Astrocyte (in vitro differentiated cells and primary cell): ENCODE measurements around the gene PI4K2A. TPM values are rescaled to one million over a fixed set of nuclear protein-coding genes. Genes with fewer than 3 reads are reported as not detected.
A peak's percentile ranks its signal among the peaks of the same experiment; 100 is the strongest.

Experiments used
- DNase-seq: peaks from one replicate; pipeline ENCODE4 v3.0.0-alpha.2; 2010; ENCODE audit warnings: low read depth
- FAIRE-seq: peaks from 2 replicates; lab custom pipeline; 2011; peaks lifted over from hg19 to GRCh38; lab: Jason Lieb, UNC
- H2AFZ ChIP-seq: 2 replicates; pipeline ENCODE4 v1.6.0; 2012; ENCODE audit warnings: low read depth, low read length, inconsistent platforms
- H3K27ac ChIP-seq: 2 replicates; pipeline ENCODE4 v1.5.1; 2011; ENCODE audit warnings: low read depth, low read length, inconsistent platforms
- H3K27me3 ChIP-seq: 2 replicates; pipeline ENCODE4 v1.6.0; 2011; ENCODE audit warnings: low read length, inconsistent platforms; ENCODE audit not compliant: insufficient read depth
- H3K36me3 ChIP-seq: 2 replicates; pipeline ENCODE4 v1.5.1; 2011; ENCODE audit warnings: low read length, inconsistent platforms; ENCODE audit not compliant: insufficient read depth
- H3K4me1 ChIP-seq: 2 replicates; pipeline ENCODE4 v1.5.1; 2011; ENCODE audit warnings: low read length, inconsistent platforms; ENCODE audit not compliant: insufficient read depth
- H3K4me2 ChIP-seq: 2 replicates; pipeline ENCODE4 v1.6.0; 2012; ENCODE audit warnings: low read length, inconsistent platforms
- H3K4me3 ChIP-seq: 2 replicates; pipeline ENCODE4 v1.5.1; 2011; ENCODE audit warnings: low read depth, mild to moderate bottlenecking, low read length, inconsistent platforms; ENCODE audit not compliant: insufficient read depth
- H3K79me2 ChIP-seq: 2 replicates; pipeline ENCODE4 v1.6.0; 2012; ENCODE audit warnings: mild to moderate bottlenecking, low read length, inconsistent platforms; ENCODE audit not compliant: insufficient read depth
- H3K9ac ChIP-seq: 2 replicates; pipeline ENCODE4 v1.6.0; 2012; ENCODE audit warnings: mild to moderate bottlenecking, low read length, inconsistent platforms
- H3K9me3 ChIP-seq: 2 replicates; pipeline ENCODE4 v1.5.1; 2012; ENCODE audit warnings: low read depth, mild to moderate bottlenecking, low read length, inconsistent platforms; ENCODE audit not compliant: insufficient read depth
- H4K20me1 ChIP-seq: 2 replicates; pipeline ENCODE4 v1.6.0; 2012; ENCODE audit warnings: low read length, inconsistent platforms; ENCODE audit not compliant: insufficient read depth
- H3K27ac Mint-ChIP-seq: one replicate; pipeline ENCODE4 v1.8.0; 2021; ENCODE audit warnings: mild to moderate bottlenecking, mixed read lengths; ENCODE audit not compliant: unreplicated experiment
- H3K27me3 Mint-ChIP-seq: one replicate; pipeline ENCODE4 v1.8.0; 2021; ENCODE audit warnings: low read depth, mixed read lengths; ENCODE audit not compliant: unreplicated experiment
- H3K36me3 Mint-ChIP-seq: one replicate; pipeline ENCODE4 v1.8.0; 2021; ENCODE audit warnings: low read depth, mixed read lengths; ENCODE audit not compliant: unreplicated experiment
- H3K4me1 Mint-ChIP-seq: one replicate; pipeline ENCODE4 v1.8.0; 2021; ENCODE audit warnings: low read depth, mixed read lengths; ENCODE audit not compliant: unreplicated experiment
- H3K4me3 Mint-ChIP-seq: one replicate; pipeline ENCODE4 v1.8.0; 2021; ENCODE audit warnings: mild to moderate bottlenecking, moderate library complexity, mixed read lengths; ENCODE audit not compliant: unreplicated experiment
- H3K9me3 Mint-ChIP-seq: one replicate; pipeline ENCODE4 v1.8.0; 2021; ENCODE audit warnings: mild to moderate bottlenecking, mixed read lengths; ENCODE audit not compliant: unreplicated experiment
- CTCF ChIP-seq: IDR thresholded peaks from 2 replicates; pipeline ENCODE4 v1.5.1; 2011; ENCODE audit warnings: low read depth, mild to moderate bottlenecking, inconsistent platforms, low read length, moderate library complexity; ENCODE audit not compliant: insufficient read depth
- EZH2 ChIP-seq: IDR thresholded peaks from 2 replicates; pipeline ENCODE4 v1.6.1; 2012; ENCODE audit warnings: mild to moderate bottlenecking, low read length, inconsistent platforms; ENCODE audit not compliant: insufficient read depth
- total RNA-seq: library from RNA; stranded (reverse); gene quantifications from 2 replicates; pipeline ENCODE4 v1.2.1, GENCODE V29; 2021

The PI4K2A gene
- total RNA-seq, 1 donor from 2014 or later: 37.8 TPM

GRCh38 chr10:97713339-97713825 lies 72.9 kb downstream of the PI4K2A start, which contains the start of gene MARVELD1:
Gene MARVELD1, plus strand, starts transcription at chr10:97713730. Its CDS starts 147 bp downstream, at chr10:97713877.
- FAIRE-seq: no peak
- Mint-ChIP-seq H3K9me3 (peaks cover 1% of the 10 kb centered on the region), H3K27ac (peak within 1 kb of the TSS; percentile 96), H3K27me3 (no peaks in the 10 kb centered on the region), H3K4me1 (peaks cover 30% of the 10 kb centered on the region), H3K4me3 (peak within 1 kb of the TSS; percentile 98), H3K36me3 (peaks cover 18% of the 10 kb centered on the region)
- Histone ChIP-seq H3K4me1 (peaks cover 35% of the 10 kb centered on the region), H4K20me1 (peaks cover 35% of the 10 kb centered on the region), H3K27me3 (no peaks in the 10 kb centered on the region), H3K27ac (peak within 1 kb of the TSS; percentile 85), H3K36me3 (peaks cover 6% of the 10 kb centered on the region), H3K4me3 (peak within 1 kb of the TSS; percentile 83), H3K9ac (peak within 1 kb of the TSS; percentile 92), H2AFZ (peak within 1 kb of the TSS; percentile 82), H3K9me3 (no peaks in the 10 kb centered on the region), H3K79me2 (peaks cover 54% of the 10 kb centered on the region), H3K4me2 (peak within 1 kb of the TSS; percentile 97)
- DNase-seq: peak; percentile 73
- TF ChIP-seq CTCF (no peak), EZH2 (no peak)

- FAIRE-seq (no peak), DNase-seq (peak; percentile 61)
- Histone ChIP-seq H3K9me3 (no peaks in the 10 kb centered on the region), H3K27me3 (no peaks in the 10 kb centered on the region), H3K36me3 (peaks cover 10% of the 10 kb centered on the region), H3K9ac (peak overlapping the region; percentile 92), H3K4me2 (peak overlapping the region; percentile 97), H3K4me1 (peaks cover 35% of the 10 kb centered on the region), H3K4me3 (peak overlapping the region; percentile 83), H3K27ac (peak overlapping the region; percentile 85), H3K79me2 (peaks cover 55% of the 10 kb centered on the region), H4K20me1 (peaks cover 41% of the 10 kb centered on the region), H2AFZ (peak overlapping the region; percentile 82)
- Mint-ChIP-seq H3K4me1 (peaks cover 33% of the 10 kb centered on the region), H3K27ac (peak overlapping the region; percentile 96), H3K27me3 (no peaks in the 10 kb centered on the region), H3K9me3 (peaks cover 1% of the 10 kb centered on the region), H3K36me3 (peaks cover 23% of the 10 kb centered on the region), H3K4me3 (peak overlapping the region; percentile 98)
- TF ChIP-seq CTCF (no peak), EZH2 (no peak)
Measured at GRCh38 chr10:97713826-97714400, 73.4 kb downstream of the PI4K2A start.
